Effector memory CD4-positive, alpha-beta T cell (primary cell): ENCODE data around the gene SLF2.

ENCODE experiments used
- DNase-seq, 3 donors: peaks; one replicate each; pipeline ENCODE4 v3.0.0-alpha.2; 2020
- H3K27ac ChIP-seq: 2 replicates; pipeline ENCODE4 v1.7.0; 2013; ENCODE audit warnings: mild to moderate bottlenecking, low read length, moderate library complexity; ENCODE audit not compliant: insufficient read depth, poor library complexity, severe bottlenecking
- H3K27me3 ChIP-seq: replicated peaks from 2 replicates; pipeline ENCODE4 v1.7.0; 2013; ENCODE audit warnings: mild to moderate bottlenecking, low read length; ENCODE audit not compliant: insufficient read depth, control insufficient read depth, poor library complexity, severe bottlenecking
- H3K36me3 ChIP-seq: 2 replicates; pipeline ENCODE4 v1.7.0; 2013; ENCODE audit warnings: mild to moderate bottlenecking, low read length, moderate library complexity; ENCODE audit not compliant: control insufficient read depth, insufficient read depth
- H3K4me1 ChIP-seq: 2 replicates; pipeline ENCODE4 v1.7.0; 2013; ENCODE audit warnings: low read length, mild to moderate bottlenecking; ENCODE audit not compliant: control insufficient read depth, insufficient read depth, poor library complexity, severe bottlenecking
- H3K4me3 ChIP-seq: 2 replicates; pipeline ENCODE4 v1.7.0; 2013; ENCODE audit warnings: low read length, low read depth, mild to moderate bottlenecking; ENCODE audit not compliant: insufficient read depth, poor library complexity, severe bottlenecking
- H3K9me3 ChIP-seq: 2 replicates; pipeline ENCODE4 v1.7.0; 2013; ENCODE audit warnings: mild to moderate bottlenecking, low read length, moderate library complexity; ENCODE audit not compliant: control insufficient read depth

The SLF2 gene

GRCh38 chr10:101003639-101004206 lies 91.0 kb downstream of the SLF2 start:
- no peaks in the 10 kb centered on the region for H3K9me3 ChIP-seq
- H3K27me3 ChIP-seq = no peaks in the 10 kb centered on the region
- H3K4me1 ChIP-seq = peaks cover 8% of the 10 kb centered on the region
- no peak overlapping the region for H3K4me3 ChIP-seq
- no peak for DNase-seq
- H3K27ac ChIP-seq = no peak overlapping the region
- peaks cover 12% of the 10 kb centered on the region for H3K36me3 ChIP-seq

DNA sequence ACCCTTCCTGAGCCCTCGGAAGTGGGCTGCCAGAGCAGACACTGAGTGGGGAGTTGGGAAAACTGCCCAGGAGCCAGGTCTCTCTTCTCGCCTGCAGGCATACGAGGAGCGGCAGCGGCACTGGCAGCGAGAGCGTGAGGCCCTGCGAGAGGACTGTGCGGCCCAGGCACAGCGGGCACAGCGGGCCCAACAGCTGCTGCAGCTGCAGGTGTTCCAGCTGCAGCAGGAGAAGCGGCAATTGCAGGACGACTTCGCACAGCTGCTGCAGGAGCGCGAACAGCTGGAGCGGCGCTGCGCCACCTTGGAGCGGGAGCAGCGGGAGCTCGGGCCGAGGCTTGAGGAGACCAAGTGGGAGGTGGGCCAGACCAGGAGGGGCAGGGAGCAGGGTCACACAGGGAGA lies 92.6 kb downstream of the SLF2 start:
- no peak for DNase-seq
- Histone ChIP-seq H3K27me3 (no peaks in the 10 kb centered on the region), H3K27ac (no peak overlapping the region), H3K9me3 (no peaks in the 10 kb centered on the region), H3K36me3 (peaks cover 12% of the 10 kb centered on the region), H3K4me3 (no peak overlapping the region), H3K4me1 (no peaks in the 10 kb centered on the region)

- no peaks in the 10 kb centered on the region for H3K4me1 ChIP-seq
- H3K36me3 ChIP-seq = peaks cover 12% of the 10 kb centered on the region
- no peak overlapping the region for H3K27ac ChIP-seq
- H3K9me3 ChIP-seq = no peaks in the 10 kb centered on the region
- DNase-seq = no peak
- no peaks in the 10 kb centered on the region for H3K27me3 ChIP-seq
- no peak overlapping the region for H3K4me3 ChIP-seq
These were observed 93.3 kb downstream of the SLF2 start for GRCh38 chr10:101005869-101006567.

GRCh38 chr10:101006593-101007098 lies 93.9 kb downstream of the SLF2 start:
- Histone ChIP-seq H3K4me1 (no peaks in the 10 kb centered on the region), H3K27ac (no peak overlapping the region), H3K4me3 (no peak overlapping the region), H3K9me3 (no peaks in the 10 kb centered on the region), H3K36me3 (peaks cover 12% of the 10 kb centered on the region), H3K27me3 (no peaks in the 10 kb centered on the region)
- DNase-seq = no peak

GRCh38 chr10:101007099-101007711 lies 94.4 kb downstream of the SLF2 start:
- Histone ChIP-seq H3K9me3 (no peaks in the 10 kb centered on the region), H3K4me1 (no peaks in the 10 kb centered on the region), H3K4me3 (no peak overlapping the region), H3K36me3 (peaks cover 12% of the 10 kb centered on the region), H3K27me3 (no peaks in the 10 kb centered on the region), H3K27ac (no peak overlapping the region)
- DNase-seq = no peak

DNA sequence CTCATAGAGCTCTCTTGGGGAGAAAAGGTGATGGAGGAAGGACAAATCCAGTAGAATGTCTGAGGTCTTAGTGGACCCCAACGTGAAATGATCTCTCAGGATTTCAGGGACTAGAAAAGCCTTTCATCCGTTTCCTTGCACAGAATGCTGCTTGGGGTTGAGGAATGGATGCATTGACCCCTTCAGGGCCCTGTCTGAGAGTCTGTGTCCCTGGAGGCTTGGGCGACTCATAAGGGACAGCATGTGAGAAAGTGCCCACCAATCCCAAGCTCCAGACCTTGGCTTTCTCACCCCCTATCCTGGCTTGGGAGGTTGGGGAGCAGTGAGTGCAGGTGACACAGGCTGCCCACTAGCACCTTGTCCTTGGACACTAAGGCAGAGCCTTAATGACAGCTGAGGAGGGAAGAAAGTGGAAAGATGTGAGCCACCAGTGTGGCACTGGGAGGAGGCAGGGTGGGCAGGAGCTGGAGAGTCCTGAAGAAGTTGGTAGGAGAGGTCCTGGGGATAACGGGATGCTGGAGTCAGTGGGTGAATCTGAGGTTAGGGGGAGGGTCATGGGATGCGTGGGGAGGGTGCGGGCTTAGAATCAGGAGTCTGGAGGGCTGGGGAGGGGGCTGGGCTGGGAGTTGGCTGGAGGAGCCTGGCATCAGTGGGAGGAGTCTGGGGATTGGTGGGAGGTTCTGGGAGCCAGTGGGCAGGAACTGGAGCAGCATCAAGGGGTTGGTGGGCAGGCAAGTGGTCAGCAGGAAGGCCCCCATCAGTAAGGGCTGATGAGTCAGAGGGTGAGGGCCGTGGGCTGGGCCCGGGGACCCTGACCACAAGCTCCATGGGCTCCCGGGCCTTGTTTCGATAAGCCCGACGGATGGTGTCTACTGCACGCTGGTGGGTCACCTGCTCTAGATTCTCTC lies 95.4 kb downstream of the SLF2 start:
- no peaks in the 10 kb centered on the region for H3K4me1 ChIP-seq
- no peaks in the 10 kb centered on the region for H3K27me3 ChIP-seq
- H3K36me3 ChIP-seq = peaks cover 10% of the 10 kb centered on the region
- no peak overlapping the region for H3K27ac ChIP-seq
- H3K4me3 ChIP-seq = no peak overlapping the region
- DNase-seq = no peak
- H3K9me3 ChIP-seq = no peaks in the 10 kb centered on the region

- Histone ChIP-seq H3K4me1 (no peaks in the 10 kb centered on the region), H3K27ac (no peak overlapping the region), H3K4me3 (no peak overlapping the region), H3K36me3 (peaks cover 6% of the 10 kb centered on the region), H3K9me3 (no peaks in the 10 kb centered on the region), H3K27me3 (no peaks in the 10 kb centered on the region)
- no peak for DNase-seq
These were observed 96.2 kb downstream of the SLF2 start for GRCh38 chr10:101008823-101009423.

- H3K9me3 ChIP-seq = no peaks in the 10 kb centered on the region
- H3K27me3 ChIP-seq = no peaks in the 10 kb centered on the region
- H3K4me1 ChIP-seq = no peaks in the 10 kb centered on the region
- no peak for DNase-seq
- no peak overlapping the region for H3K4me3 ChIP-seq
- H3K36me3 ChIP-seq = peaks cover 3% of the 10 kb centered on the region
- no peak overlapping the region for H3K27ac ChIP-seq
These were observed 97.6 kb downstream of the SLF2 start for GRCh38 chr10:101010329-101010728.

DNA sequence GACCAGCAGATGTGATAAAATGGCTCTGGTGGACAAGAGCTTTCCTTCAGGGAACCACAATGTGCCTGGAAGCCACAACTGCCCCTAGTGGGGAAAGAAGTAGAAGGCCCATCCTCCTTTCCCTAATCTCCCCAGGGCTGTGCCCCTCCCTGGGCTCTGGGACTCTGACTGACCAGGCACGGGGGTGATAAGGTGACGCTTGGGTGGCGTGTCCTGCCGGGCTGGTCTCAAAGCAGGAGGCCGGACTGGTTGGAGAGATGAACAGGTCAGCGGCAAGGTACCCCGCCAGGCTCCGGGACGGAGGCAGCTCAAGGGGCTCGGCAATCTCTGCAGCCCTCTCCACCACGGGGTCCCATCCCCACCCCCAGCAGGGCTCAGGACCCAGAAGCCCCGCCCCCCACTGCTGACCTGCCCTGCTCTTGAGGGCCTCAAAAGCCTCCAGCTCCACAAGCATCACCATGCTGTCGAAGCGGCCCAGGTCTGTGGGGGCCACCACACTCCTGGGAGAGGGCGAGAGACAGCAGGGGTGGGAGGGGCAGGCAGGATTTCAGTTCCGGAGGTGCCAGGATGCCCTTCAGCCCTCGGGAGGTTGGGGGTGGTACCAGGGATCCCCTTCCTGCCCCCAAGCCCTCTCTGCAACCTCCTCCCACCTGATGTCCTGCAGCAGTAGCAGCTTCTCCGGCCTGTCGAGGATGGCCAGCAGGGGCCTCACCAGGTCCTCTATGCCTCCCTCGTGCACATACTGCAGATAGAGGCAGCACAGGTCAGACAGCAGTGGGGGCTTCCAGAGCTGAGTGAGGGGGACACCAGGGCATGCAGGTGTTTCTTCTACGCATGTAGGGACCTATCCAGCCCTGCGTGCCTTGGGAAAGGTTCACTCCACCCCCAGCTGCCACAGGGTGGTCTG lies 99.0 kb downstream of the SLF2 start:
- no peak overlapping the region for H3K4me3 ChIP-seq
- no peaks in the 10 kb centered on the region for H3K36me3 ChIP-seq
- H3K27me3 ChIP-seq = peaks cover 2% of the 10 kb centered on the region
- no peaks in the 10 kb centered on the region for H3K9me3 ChIP-seq
- DNase-seq = no peak
- H3K4me1 ChIP-seq = no peaks in the 10 kb centered on the region
- no peak overlapping the region for H3K27ac ChIP-seq
